Measurements from ENCODE around the gene GPR156.
"Not testable (repeated sequence)": the region's sequence is repeated elsewhere in the genome, so short reads cannot be mapped to it uniquely, and the experiment has no call there.

GPR156 gene

GRCh38 chr3:120272286-120272685 lies 12.7 kb downstream of the GPR156 start:
- no peak for FAIRE-seq

DNA sequence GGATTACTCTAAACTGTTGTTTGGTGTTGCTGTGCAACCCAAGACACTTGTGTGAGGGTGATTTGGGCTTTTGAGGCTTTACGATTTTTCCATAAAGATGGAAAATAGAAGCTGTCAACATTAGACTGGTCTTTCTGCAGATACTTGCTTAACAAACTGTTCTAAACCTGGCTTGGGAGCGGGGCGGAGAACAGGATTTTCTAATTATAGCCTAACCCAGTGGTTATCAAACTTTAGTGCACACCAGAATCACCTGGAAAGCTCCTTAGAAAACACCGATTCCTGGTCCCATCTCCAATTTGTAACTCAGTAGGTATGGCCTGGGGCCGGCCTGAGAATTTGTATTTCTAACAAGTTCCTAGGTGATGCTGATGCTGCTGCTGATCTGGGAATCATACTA lies 19.0 kb downstream of the GPR156 start:
- no peak for FAIRE-seq

DNA sequence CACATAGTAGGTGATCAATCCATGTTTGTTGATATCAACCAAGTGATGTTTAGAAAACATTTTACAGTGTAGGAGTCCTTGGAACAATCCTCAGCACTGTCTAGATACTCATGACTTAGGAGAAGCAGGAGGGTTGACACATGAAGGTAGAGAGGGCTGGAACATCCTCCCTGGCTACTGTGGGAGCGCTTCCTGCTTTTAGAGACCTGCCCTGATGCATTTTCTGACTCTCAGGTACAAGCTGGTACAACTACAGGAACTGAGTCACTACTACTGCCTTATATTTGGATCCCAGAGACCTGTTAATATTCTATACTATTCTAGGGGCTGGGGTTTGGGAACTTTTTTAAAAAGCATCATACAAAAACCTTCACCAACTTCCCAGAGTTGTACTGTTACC lies 20.1 kb downstream of the GPR156 start:
- no peak for FAIRE-seq

DNA sequence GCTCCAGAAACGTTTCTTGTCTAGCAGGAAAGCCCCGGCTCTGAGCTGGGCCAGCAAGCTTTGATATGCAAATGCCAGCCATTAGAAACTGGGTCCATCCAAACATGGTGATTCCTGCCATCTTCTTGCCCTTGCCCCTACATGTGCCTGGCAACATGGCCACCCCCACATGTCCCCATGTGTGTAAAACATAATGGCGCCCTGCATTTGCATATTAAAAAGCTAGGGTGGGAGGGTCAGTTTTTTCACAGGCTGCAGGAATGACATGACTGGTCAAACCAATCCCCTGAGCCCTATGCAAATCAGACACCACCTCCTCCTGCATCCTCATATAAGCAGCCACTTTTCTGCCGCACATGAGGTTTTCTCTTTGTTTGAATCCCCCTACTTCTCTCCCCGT lies 21.2 kb downstream of the GPR156 start:
- no peak for FAIRE-seq

GRCh38 chr3:120258009-120258408 lies 27.0 kb downstream of the GPR156 start:
- no peak for FAIRE-seq

GRCh38 chr3:120245386-120245785 lies 39.6 kb downstream of the GPR156 start:
- FAIRE-seq = no peak

- no peak for FAIRE-seq
These were observed 40.2 kb downstream of the GPR156 start for GRCh38 chr3:120244834-120245225.

- no peak for FAIRE-seq
These were observed 45.4 kb downstream of the GPR156 start for GRCh38 chr3:120239644-120240043.

DNA sequence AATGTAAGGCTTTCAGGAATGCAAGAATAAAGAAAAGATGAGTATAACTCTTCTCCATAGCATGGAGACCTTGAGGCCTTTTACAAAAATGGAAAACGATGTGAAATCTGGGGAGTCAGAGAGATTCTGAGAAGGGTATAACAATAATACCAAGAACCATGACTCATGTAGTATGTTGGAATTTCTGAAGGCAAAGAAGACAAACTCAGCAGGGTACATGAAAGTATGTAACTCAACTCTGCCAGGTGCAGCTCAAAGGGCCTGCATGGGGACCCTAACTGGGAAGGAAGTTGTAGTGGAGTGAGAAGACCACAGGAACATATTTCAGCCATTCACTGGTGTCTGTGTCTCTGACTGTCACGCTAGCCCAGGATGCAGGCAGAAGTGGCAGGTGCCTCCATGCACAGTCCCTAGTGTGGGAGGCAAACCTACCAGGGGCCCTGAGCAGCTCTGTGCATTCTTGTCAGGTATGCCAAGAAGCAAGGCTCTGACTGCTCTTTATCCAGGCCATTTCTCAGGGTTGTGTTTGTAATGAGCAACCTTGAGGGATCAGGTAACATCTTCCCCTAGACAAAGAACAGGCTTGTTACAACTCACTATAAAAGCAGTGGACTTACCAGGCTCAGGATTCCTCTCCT lies 57.2 kb downstream of the GPR156 start:
- no peak for FAIRE-seq

DNA sequence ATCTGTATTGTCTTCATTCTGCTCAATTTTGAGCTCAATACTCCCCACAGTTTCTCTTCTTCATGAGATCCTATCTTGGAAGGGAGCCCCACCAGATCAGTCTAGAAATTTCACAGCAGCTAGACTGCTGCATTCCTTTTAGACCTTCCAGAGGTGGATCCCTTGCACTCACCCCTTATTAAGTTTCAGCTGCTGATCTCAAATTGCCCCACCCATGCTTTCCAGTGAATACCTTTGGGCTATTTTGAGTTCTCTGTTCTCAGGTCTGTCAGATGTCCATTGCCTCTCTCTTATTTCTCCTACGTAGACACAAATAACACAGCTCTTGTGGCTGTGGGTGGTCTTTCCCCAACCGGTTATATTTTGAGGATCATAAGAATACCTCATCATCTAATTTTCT lies 60.8 kb downstream of the GPR156 start:
- no peak for FAIRE-seq

DNA sequence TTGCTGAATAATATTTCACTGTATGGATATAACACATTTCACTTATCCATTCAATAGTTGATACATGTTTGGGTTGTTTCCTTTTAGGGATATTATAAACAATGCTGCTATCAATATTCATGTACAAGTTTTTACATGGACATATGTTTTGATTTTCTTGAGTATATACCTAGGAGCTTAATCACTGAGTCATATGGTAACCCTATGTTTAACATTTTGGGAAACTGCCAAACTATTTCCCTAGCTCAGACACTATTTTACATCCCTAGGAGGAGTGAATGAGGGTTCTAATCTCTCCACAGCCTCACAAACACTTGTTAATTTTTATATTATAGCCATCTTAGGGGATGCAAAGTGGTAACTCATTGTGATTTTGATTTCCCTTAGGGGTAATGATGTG lies 66.0 kb downstream of the GPR156 start:
- FAIRE-seq = no peak

- FAIRE-seq = not testable (repeated sequence)
These were observed 68.4 kb downstream of the GPR156 start for GRCh38 chr3:120216633-120217032.

- no peak for FAIRE-seq
These were observed 70.8 kb downstream of the GPR156 start for GRCh38 chr3:120214176-120214575.

DNA sequence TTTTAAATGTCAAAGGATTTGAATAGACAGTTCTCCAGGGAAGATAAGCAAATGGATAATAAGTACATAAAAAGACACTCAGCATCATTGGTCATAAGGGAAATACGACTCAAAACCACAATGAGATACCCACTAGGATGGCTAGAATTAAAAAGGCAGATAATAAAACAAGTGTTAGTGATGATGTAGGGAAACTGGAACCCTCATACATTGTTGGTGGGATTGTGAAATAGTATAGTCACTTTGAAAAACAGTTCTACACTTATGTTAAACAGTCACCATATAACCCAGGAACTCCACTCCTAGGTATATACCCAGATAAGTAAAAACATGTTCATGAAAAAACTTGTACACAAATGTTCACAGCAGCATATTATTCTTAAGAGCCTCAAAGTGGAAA lies 72.5 kb downstream of the GPR156 start:
- no peak for FAIRE-seq

GRCh38 chr3:120209425-120209824 lies 75.6 kb downstream of the GPR156 start:
- no peak for FAIRE-seq

- FAIRE-seq = no peak
These were observed 80.7 kb downstream of the GPR156 start for GRCh38 chr3:120204338-120204737.

GRCh38 chr3:120203621-120204020 lies 81.4 kb downstream of the GPR156 start:
- no peak for FAIRE-seq

DNA sequence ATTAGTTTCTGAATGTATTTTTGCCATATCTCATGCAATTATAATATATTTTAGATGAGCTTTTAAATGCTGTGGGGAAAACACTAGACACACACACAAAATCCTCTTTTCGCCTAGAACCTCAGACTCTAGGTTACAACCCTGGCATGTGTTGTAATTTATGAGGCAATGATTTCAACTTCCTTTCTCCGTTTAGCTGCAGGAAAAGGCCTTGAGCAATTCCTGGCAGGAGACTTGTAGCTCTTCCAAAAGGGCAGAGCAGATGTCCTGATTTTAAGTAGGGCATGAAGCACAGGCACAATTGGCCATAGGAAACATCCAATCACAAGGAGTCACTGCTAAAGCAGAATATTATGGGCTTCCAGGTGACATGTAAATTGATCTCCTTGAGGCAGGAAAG lies 82.0 kb downstream of the GPR156 start:
- no peak for FAIRE-seq

DNA sequence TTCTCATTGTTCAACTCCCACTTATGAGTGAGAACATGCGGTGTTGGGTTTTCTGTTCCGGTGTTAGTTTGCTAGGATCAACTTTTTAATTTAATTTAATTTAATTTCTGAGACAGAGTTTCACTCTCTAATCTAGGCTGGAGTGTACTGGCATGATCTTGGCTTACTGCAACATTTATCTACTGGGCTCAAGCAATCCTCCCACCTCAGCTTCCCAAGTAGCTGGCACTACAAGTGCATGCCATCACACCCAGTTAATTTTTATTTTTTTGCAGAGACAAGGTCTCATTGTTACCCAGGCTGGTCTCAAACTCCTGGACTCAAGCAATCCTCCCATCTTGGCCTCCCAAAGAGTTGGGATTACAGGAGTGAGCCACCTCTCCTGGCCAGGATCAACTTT lies 82.7 kb downstream of the GPR156 start:
- FAIRE-seq = no peak

DNA sequence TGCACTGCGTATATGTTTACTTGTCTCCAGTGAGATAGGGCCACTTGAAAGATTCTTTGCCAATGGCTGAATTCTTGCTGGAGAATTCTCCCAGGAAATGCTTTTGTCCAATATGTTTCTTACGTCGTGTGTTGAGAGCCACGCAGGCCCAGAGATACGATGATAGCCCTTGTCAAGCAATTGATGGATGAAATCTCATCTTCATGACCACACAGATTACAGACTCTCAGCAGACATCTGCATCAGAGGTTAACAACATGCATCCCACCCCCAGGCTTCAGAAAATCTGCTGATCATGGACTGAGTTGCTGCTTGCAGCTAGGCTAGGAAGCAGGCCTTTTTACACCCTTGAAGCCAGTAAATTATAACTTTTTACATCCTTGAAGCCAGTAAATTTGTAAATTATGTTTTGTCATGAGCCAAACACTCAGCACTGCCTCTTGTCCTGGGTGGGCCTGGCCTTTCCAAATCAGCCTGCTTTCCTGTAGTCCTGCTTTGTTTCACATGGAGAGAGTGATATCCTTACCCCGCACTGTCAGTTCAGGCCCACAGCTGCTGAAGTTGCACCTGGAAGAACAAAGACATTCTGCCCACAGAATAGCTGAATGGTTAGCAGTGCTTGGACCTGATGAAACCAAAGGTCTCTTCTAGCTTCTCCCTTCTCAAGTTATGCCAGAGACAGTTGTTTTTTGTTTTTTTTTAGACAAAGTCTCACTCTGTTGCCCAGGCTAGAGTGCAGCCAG lies 84.4 kb downstream of the GPR156 start:
- FAIRE-seq = no peak

- no peak for FAIRE-seq
These were observed 86.6 kb downstream of the GPR156 start for GRCh38 chr3:120198305-120198878.

DNA sequence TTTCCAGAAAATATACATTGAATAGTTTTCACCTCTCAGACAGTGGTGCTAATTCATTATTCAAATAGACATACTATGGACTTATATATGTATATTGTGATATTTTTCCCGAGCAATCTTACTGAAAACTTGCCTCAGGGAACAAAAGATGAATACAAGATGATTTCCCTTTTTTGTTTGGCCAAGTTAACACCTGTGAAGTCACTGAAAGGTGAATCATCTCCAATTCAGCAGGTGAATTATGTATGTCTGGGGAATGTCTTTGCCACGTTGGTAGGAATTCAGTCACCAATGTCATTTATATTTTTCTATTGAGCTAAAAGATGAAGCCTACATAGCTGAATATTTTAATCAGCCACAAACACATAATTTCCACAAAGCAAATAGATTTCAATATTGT lies 88.2 kb downstream of the GPR156 start:
- FAIRE-seq = no peak

DNA sequence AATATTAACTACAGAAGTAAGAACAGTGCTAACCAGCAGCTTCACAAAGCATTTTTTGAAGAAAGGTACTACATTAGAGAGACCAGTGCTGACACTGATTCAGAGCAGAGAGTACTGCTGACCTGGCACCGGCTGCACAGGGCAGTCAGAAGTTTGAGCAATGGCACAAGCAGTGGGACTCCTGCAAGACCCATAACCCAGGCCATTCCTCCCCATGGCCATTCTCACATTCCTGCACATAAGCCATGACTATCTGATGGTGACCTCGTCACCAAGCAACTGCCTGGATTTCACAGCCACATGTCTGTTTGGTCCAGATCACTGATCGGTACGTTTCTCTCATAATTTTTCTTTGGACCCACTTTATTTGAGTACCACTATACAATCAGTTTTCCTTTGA lies 88.7 kb downstream of the GPR156 start:
- no peak for FAIRE-seq

DNA sequence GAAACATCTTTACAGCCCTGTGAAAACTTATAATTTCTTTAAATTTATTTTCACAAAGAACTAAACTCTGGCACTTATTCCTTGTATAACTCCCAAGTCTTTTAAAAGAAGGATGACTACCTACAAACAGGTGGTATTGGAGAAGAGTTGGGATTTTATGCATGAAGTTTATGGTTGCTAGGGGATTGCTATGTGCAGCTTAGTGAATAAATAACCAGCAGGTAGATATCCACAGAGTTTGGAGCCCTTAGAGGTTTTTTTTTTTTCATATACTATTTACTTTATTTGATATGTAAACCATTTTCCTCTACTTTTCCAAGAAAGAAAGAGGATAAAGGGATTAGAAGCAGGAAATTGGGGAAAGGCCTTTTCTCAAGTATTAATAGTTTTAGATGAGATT lies 91.5 kb downstream of the GPR156 start:
- no peak for FAIRE-seq

- FAIRE-seq = no peak
These were observed 92.4 kb downstream of the GPR156 start for GRCh38 chr3:120192579-120192978.

All from A204.1 (cell line).